HCT116 (cell line): Measurements from ENCODE around the gene PRSS33. TPM values are rescaled to one million over a fixed set of nuclear protein-coding genes. Genes with fewer than 3 reads are reported as not detected.

Experiments
- ATAC-seq: fragments of 200-7000 bp; cut with Tn5 transposase; 2 replicates; pipeline ENCODE4 v1.9.1; 2020; ENCODE audit warnings: mild to moderate bottlenecking, moderate library complexity
- BruUV-seq: library from RNA; stranded (reverse); fragments of 400-500 nt; replicated peaks from 2 replicates; lab custom pipeline; 2021; lab: Mats Ljungman, UMichigan
- CTCF ChIA-PET: fragments of 300-600 bp; sonication (Branson Sonifier 250); formaldehyde crosslinking; loops from one replicate; lab custom pipeline; 2021; ENCODE audit warnings: antibody characterized with exemption; lab: Charles Lee
- POLR2A ChIA-PET: fragments of 300-600, 350-600 bp; sonication (Branson Sonifier 250); formaldehyde crosslinking; loops from one replicate; lab custom pipeline; 2021; ENCODE audit warnings: antibody characterized with exemption; lab: Charles Lee
- RAD21 ChIA-PET, 2 experiments: fragments of 300-600 bp; sonication (Branson Sonifier 250); formaldehyde crosslinking; loops; one replicate each; lab custom pipeline; 2023; ENCODE audit warnings: low total read pairs in 2 of 2; ENCODE audit not compliant: uncharacterized antibody in 2 of 2, unreplicated experiment in 2 of 2, low non-redundant PET in 1 of 2; lab: Charles Lee
- DNase-seq: peaks from one replicate; pipeline ENCODE4 v3.0.0-alpha.2; 2010; ENCODE audit warnings: low read depth, low spot score
- H2AFZ ChIP-seq: fragments of 200-600 bp; shearing (Covaris generic), sonication (generic); 2 replicates; pipeline ENCODE4 v1.6.1; 2017; ENCODE audit warnings: low read depth, mixed run types, mixed read lengths, antibody characterized with exemption, low read length; ENCODE audit not compliant: poor library complexity, severe bottlenecking
- H3K27ac ChIP-seq: 2 replicates; pipeline ENCODE4 v1.5.1; 2012; ENCODE audit warnings: low read depth, low read length
- H3K27me3 ChIP-seq: fragments of 200-600 bp; sonication (generic); 2 replicates; pipeline ENCODE4 v1.6.1; 2016; ENCODE audit warnings: mixed run types, low read length, mixed read lengths; ENCODE audit not compliant: insufficient read depth
- H3K36me3 ChIP-seq, 2 experiments: fragments of 200-500 bp in 1 of 2; fragments of 200-600 bp in 1 of 2; sonication (Bioruptor generic) in 1 of 2; sonication (generic) in 1 of 2; 2 replicates each; pipeline versions ENCODE4 v1.5.1 to v1.6.1; 2014 to 2016; ENCODE audit warnings: low read length in 2 of 2, inconsistent platforms in 1 of 2, mixed read lengths in 1 of 2, mixed run types in 1 of 2; ENCODE audit not compliant: insufficient read depth in 2 of 2, control insufficient read depth in 1 of 2
- H3K4me1 ChIP-seq, 2 experiments: fragments of 200-600 bp in 1 of 2; sonication (generic) in 1 of 2; 2 replicates each; pipeline versions ENCODE4 v1.5.1 to v1.6.1; 2012 to 2017; ENCODE audit warnings: low read length in 2 of 2, inconsistent platforms in 1 of 2, mild to moderate bottlenecking in 1 of 2, mixed read lengths in 1 of 2, mixed run types in 1 of 2, moderate library complexity in 1 of 2; ENCODE audit not compliant: insufficient read depth in 2 of 2, control insufficient read depth in 1 of 2
- H3K4me2 ChIP-seq: fragments of 200-600 bp; sonication (generic); 2 replicates; pipeline ENCODE4 v1.6.1; 2017; ENCODE audit warnings: mixed run types, low read length, mixed read lengths
- H3K4me3 ChIP-seq, 2 experiments: fragments of 200-600 bp in 1 of 2; sonication (generic) in 1 of 2; replicated peaks in 1 of 2; 2 replicates each; pipeline ENCODE4 v1.5.1; 2011 to 2016; ENCODE audit warnings: low read length in 2 of 2, control low read depth in 1 of 2, low read depth in 1 of 2, mild to moderate bottlenecking in 1 of 2, mixed read lengths in 1 of 2, mixed run types in 1 of 2
- H3K79me2 ChIP-seq: fragments of 200-600 bp; sonication (generic); 2 replicates; pipeline ENCODE4 v1.6.1; 2017; ENCODE audit warnings: mild to moderate bottlenecking, mixed run types, low read length, moderate library complexity, mixed read lengths; ENCODE audit not compliant: insufficient read depth
- H3K9ac ChIP-seq: fragments of 200-600 bp; sonication (generic); 2 replicates; pipeline ENCODE4 v1.6.1; 2016; ENCODE audit warnings: low read length, mixed read lengths
- H3K9me2 ChIP-seq: fragments of 200-600 bp; sonication (generic), shearing (Covaris generic); 2 replicates; pipeline ENCODE4 v1.6.1; 2017; ENCODE audit warnings: mixed run types, mild to moderate bottlenecking, moderate library complexity; ENCODE audit not compliant: insufficient read depth
- H3K9me3 ChIP-seq, 2 experiments: fragments of 200-500 bp in 1 of 2; fragments of 200-600 bp in 1 of 2; sonication (Bioruptor generic) in 1 of 2; sonication (generic) in 1 of 2; 2 replicates each; pipeline ENCODE4 v1.6.1; 2014 to 2017; ENCODE audit warnings: low read length in 2 of 2, mixed read lengths in 2 of 2, inconsistent platforms in 1 of 2, low read depth in 1 of 2, mild to moderate bottlenecking in 1 of 2, mixed run types in 1 of 2, moderate library complexity in 1 of 2; ENCODE audit not compliant: control insufficient read depth in 1 of 2, insufficient read depth in 1 of 2
- H4K20me1 ChIP-seq: fragments of 200-600 bp; sonication (generic), shearing (Covaris generic); 2 replicates; pipeline ENCODE4 v1.6.1; 2017; ENCODE audit warnings: mixed run types, mild to moderate bottlenecking, moderate library complexity; ENCODE audit not compliant: insufficient read depth
- CBX3 ChIP-seq: IDR thresholded peaks from 2 replicates; pipeline ENCODE4 v1.6.1; 2012; ENCODE audit warnings: low read depth
- CEBPB ChIP-seq: IDR thresholded peaks from 2 replicates; pipeline ENCODE4 v1.6.1; 2012; ENCODE audit warnings: low read depth
- EZH2 ChIP-seq: fragments of 200-600 bp; sonication (generic); IDR thresholded peaks from 2 replicates; pipeline ENCODE4 v1.6.1; 2017; ENCODE audit warnings: antibody characterized with exemption, mixed run types
- EZH2phosphoT487 ChIP-seq: fragments of 200-600 bp; IDR thresholded peaks from 2 replicates; pipeline ENCODE4 v1.6.1; 2018; ENCODE audit warnings: antibody characterized with exemption, borderline replicate concordance
- SIN3A ChIP-seq: IDR thresholded peaks from 2 replicates; pipeline ENCODE4 v1.6.1; 2012; ENCODE audit warnings: low read depth
- ZNF274 ChIP-seq: fragments of 200-500 bp; sonication (Bioruptor generic); IDR thresholded peaks from 2 replicates; pipeline ENCODE4 v1.6.1; 2014; ENCODE audit warnings: mild to moderate bottlenecking, low read depth, low read length, inconsistent platforms
- intact Hi-C: fragments of 100-400 bp; cut with micrococcal nuclease; formaldehyde crosslinking; loops from 2 replicates; pipeline ENCODE4 v1.10.0; 2022
- total RNA-seq: library from RNA; stranded (reverse); gene quantifications from one replicate; pipeline ENCODE4 v1.2.1, GENCODE V29; 2021; ENCODE audit not compliant: unreplicated experiment
- TF ChIP-seq, protein P1 (sequence below): IDR thresholded peaks from 2 replicates; pipeline ENCODE4 v1.6.1; 2012; ENCODE audit warnings: low read depth
- TF ChIP-seq, protein P2 (sequence below): IDR thresholded peaks from 2 replicates; pipeline ENCODE4 v1.6.1; 2012

PRSS33 gene
- total RNA-seq, 1 experiment from 2014 or later, result not detected

DNA sequence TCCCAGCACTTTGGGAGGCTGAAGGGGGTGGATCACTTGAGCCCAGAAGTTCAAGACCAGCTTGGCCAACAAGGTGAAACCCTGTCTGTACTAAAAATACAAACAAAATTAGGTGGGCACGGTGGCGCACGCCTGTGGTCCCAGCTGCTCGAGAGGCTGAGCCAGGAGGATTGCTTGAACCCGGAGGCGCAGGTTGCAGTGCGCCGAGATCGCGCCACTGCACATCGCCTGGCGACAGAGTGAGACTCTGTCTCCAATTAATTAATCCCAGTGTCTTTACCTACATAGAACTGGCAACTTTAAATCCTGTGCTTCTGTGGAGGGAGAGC, 8.8 kb downstream of the PRSS33 start:
- H3K27ac ChIP-seq, result peak overlapping the region; percentile 100
- H3K79me2 ChIP-seq, result peaks cover 43% of the 10 kb centered on the region
- peak overlapping the region; percentile 99 for H3K4me3 ChIP-seq
- no peak overlapping the region for H2AFZ ChIP-seq
- peak overlapping the region; percentile 100 for H3K4me2 ChIP-seq
- RAD21 ChIA-PET, result no interaction called here
- H3K36me3 ChIP-seq, result peaks cover 4 to 14% of the 10 kb centered on the region in 2 experiments
- no peak for DNase-seq
- no peak for ATAC-seq
- no TSS peak for BruUV-seq
- H3K9ac ChIP-seq, result peak overlapping the region; percentile 100
- POLR2A ChIA-PET, result interaction anchor here (0.6 kb wide), 1 partner anchor 37 kb away, joined by 5 read pairs; no protein-coding TSS in a partner anchor
- no peaks in the 10 kb centered on the region for H3K27me3 ChIP-seq
- intact Hi-C loops, result no loop called here
- CTCF ChIA-PET, result no interaction called here
- no peaks in the 10 kb centered on the region for H4K20me1 ChIP-seq
- H3K9me3 ChIP-seq, result no peaks in the 10 kb centered on the region
- TF ChIP-seq CEBPB (no peak), EZH2phosphoT487 (no peak), CBX3 (no peak), SIN3A (no peak), ZNF274 (no peak), EZH2 (no peak)
- TF ChIP-seq, protein P1, sequence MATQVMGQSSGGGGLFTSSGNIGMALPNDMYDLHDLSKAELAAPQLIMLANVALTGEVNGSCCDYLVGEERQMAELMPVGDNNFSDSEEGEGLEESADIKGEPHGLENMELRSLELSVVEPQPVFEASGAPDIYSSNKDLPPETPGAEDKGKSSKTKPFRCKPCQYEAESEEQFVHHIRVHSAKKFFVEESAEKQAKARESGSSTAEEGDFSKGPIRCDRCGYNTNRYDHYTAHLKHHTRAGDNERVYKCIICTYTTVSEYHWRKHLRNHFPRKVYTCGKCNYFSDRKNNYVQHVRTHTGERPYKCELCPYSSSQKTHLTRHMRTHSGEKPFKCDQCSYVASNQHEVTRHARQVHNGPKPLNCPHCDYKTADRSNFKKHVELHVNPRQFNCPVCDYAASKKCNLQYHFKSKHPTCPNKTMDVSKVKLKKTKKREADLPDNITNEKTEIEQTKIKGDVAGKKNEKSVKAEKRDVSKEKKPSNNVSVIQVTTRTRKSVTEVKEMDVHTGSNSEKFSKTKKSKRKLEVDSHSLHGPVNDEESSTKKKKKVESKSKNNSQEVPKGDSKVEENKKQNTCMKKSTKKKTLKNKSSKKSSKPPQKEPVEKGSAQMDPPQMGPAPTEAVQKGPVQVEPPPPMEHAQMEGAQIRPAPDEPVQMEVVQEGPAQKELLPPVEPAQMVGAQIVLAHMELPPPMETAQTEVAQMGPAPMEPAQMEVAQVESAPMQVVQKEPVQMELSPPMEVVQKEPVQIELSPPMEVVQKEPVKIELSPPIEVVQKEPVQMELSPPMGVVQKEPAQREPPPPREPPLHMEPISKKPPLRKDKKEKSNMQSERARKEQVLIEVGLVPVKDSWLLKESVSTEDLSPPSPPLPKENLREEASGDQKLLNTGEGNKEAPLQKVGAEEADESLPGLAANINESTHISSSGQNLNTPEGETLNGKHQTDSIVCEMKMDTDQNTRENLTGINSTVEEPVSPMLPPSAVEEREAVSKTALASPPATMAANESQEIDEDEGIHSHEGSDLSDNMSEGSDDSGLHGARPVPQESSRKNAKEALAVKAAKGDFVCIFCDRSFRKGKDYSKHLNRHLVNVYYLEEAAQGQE, result no peak
- TF ChIP-seq, protein P2, sequence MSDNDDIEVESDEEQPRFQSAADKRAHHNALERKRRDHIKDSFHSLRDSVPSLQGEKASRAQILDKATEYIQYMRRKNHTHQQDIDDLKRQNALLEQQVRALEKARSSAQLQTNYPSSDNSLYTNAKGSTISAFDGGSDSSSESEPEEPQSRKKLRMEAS, result no peak
- H3K9me2 ChIP-seq, result no peaks in the 10 kb centered on the region
- H3K4me1 ChIP-seq, result peaks cover 11 to 26% of the 10 kb centered on the region in 2 experiments
